ENCODE measurements around the gene TRPV5.

The TRPV5 gene

DNA sequence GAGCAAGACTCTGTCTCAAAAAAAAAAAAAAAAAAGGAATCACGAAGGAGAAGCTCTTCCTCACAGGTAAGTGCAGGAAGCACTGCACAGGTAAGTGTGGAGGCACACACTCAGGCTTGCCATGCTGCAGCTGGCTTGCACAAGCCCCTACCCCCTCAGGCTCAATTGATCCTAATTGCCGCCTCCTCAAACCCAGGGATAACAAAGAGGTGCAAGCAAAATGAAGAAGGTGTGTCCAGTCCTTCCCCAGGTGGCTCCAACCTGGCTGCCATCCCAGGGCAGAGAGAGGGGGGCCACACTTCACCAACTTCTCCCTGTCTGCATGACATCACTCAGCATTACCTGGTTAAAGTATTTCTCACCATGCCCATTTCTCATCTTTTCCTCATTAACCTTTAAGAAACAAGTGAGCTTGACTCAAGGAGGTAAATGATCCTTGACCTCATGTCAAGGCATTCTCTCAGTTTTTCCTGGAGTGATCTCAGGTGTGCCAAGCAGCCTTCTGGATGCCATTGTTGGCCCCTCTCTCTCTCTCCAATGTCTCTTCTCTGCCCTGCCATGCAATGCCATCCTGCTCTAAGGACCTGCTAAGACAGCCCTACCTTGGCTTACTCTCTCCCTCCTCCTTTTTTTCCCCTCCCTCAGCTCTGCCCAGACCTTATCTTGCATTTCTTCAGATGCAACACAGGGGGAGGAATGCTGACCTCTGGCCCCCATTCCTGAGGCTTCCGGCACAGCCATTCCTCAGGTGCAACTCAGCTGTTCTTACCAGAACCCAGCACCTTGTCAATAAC, 35.0 kb downstream of the TRPV5 start:
- no peak for TF ChIP-seq CTCF (IDR thresholded peaks at IDR 0.05; ENCODE audit: control insufficient read depth, extremely low read depth, insufficient read depth)
- DNase-seq (ENCODE audit: low read depth): no peak
- H3K4me3 ChIP-seq (ENCODE audit: low read depth, low read length): no peak overlapping the region

GRCh38 chr7:142897691-142898090, 35.9 kb downstream of the TRPV5 start:
- no peak overlapping the region for H3K4me3 ChIP-seq (ENCODE audit: low read depth, low read length)
- no peak for TF ChIP-seq CTCF (IDR thresholded peaks at IDR 0.05; ENCODE audit: control insufficient read depth, extremely low read depth, insufficient read depth)
- DNase-seq (ENCODE audit: low read depth): no peak

GRCh38 chr7:142896741-142897379, 36.7 kb downstream of the TRPV5 start:
- TF ChIP-seq CTCF (IDR thresholded peaks at IDR 0.05; ENCODE audit: control insufficient read depth, extremely low read depth, insufficient read depth): no peak
- no peak for DNase-seq (ENCODE audit: low read depth)
- H3K4me3 ChIP-seq (ENCODE audit: low read depth, low read length): no peak overlapping the region

DNA sequence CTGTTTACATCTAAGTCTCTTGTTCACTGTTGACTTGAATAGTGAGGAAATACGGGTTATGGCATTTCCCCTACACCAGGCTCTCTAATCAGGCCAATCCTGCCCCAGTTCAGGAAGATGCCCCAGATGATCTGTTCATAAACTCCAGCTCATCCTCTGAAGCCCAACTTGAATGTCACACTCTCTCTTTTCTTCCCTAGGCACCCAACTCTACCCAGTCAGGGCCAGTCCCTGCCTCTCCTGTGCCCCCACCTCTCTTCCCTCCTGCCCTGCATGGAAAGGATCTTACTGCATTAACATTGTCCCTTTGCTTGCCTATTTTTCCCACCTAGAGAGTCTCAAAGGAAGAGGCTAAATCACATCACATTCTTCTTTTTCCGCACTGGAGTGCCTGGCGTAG, 37.4 kb downstream of the TRPV5 start:
- TF ChIP-seq CTCF (IDR thresholded peaks at IDR 0.05; ENCODE audit: control insufficient read depth, extremely low read depth, insufficient read depth): no peak
- H3K4me3 ChIP-seq (ENCODE audit: low read depth, low read length): no peak overlapping the region
- DNase-seq (ENCODE audit: low read depth): no peak

DNA sequence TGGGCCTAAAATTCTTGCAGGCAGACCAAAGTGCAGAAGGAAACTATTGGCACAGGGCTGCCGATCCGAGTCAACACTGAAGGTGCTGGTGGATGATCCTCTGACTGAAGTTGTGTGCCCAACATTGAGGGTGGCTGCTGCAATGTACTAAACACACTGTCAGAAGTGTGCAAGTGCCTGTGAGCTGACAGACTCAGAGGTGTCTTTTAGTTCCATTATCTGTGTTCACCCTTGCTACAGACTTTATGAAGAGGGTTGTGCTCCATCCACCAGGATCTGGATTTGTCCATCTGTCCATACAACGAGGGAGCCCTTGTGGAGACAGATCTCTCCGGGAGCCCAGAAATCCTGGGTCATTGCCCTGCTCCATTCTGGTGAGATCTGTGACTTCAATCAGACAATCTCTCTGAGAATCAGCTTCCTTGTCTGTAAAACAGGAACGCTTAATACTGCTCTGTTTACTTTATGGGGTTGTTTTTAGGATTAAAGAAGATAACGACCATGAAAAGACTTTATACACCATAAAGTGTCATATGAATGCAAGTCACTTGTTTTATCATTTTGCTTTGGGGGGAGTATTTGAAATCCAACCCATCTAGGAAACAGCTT, 38.5 kb downstream of the TRPV5 start:
- H3K4me3 ChIP-seq (ENCODE audit: low read depth, low read length): no peak overlapping the region
- peak; percentile 87 for DNase-seq (ENCODE audit: low read depth)
- TF ChIP-seq CTCF (IDR thresholded peaks at IDR 0.05; ENCODE audit: control insufficient read depth, extremely low read depth, insufficient read depth): no peak

DNA sequence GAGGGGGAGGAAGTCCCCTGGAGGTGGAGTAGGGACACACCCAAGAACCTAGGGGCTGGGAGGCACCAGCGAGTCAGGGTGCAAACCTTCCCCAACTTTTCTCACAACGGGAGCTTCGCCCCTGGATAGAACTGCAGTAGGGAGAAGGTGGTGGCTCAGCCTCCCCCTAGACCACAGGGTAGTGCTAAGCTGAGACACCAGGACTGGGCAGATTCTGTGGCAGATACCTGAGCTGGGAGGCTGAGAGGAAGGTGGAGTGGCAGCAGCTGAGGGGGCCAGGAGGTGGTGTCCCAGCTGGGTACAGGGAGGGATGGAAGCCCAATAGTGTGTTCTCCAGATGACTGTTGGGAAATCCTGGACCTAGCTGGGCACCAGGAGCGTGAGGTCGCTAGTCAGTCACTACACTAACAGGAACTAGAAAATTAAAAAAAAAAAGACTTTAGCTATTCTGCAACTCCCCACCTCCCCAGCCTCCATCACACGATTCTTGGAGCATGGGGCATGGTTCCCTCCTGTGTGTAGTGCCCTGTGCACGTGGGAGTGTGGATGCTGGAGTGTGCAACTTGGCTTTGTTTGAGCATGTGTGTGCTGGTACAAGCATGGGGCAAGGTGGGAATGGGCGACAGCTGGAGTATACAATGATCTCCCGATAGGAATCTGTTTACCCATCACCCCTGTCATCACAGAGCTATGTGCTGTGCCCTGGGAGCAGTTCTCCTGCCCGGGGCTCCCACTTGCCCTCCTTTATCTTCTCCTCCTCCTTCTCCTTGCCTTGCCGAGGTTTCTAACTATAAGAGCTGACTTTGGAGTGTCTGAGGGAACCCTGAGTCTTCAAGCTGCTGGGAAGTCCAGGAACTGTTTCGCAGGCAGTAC, 39.2 kb downstream of the TRPV5 start:
- no peak overlapping the region for H3K4me3 ChIP-seq (ENCODE audit: low read depth, low read length)
- no peak for TF ChIP-seq CTCF (IDR thresholded peaks at IDR 0.05; ENCODE audit: control insufficient read depth, extremely low read depth, insufficient read depth)
- no peak for DNase-seq (ENCODE audit: low read depth)

Data from LNCaP clone FGC (cell line).